Peyer's patch (tissue), 4 donors: ENCODE measurements around the gene HRH2. TPM values are rescaled to one million over a fixed set of nuclear protein-coding genes. Genes with fewer than 3 reads are reported as not detected.

ENCODE experiments used
- DNase-seq, 3 donors: peaks; one replicate each; pipeline ENCODE4 v3.0.0-alpha.2; 2017 to 2019
- H3K27ac ChIP-seq, 4 donors: fragments of 200-600 bp; sonication (generic); one replicate each; pipeline ENCODE4 v1.5.1; 2016 to 2019
- H3K27me3 ChIP-seq, 2 donors: fragments of 200-600 bp; sonication (generic); one replicate each; pipeline ENCODE4 v1.5.1; 2019
- H3K36me3 ChIP-seq, 3 donors: fragments of 200-600 bp; sonication (generic); one replicate each; pipeline ENCODE4 v1.5.1; 2016 to 2019
- H3K4me1 ChIP-seq, 4 donors: fragments of 200-600 bp; sonication (generic); one replicate each; pipeline ENCODE4 v1.5.1; 2016 to 2019
- H3K4me3 ChIP-seq, 4 donors: fragments of 200-600 bp; sonication (generic); 1 replicate in 3 of 4; 2 replicates in 1 of 4; pipeline ENCODE4 v1.5.1; 2016 to 2019; ENCODE audit warnings: mild to moderate bottlenecking in 1 of 4
- H3K9me3 ChIP-seq, 4 donors: fragments of 200-600 bp; sonication (generic); one replicate each; pipeline ENCODE4 v1.5.1; 2016 to 2019; ENCODE audit warnings: mild to moderate bottlenecking in 1 of 4
- POLR2A ChIP-seq, 2 donors: fragments of 450-650 bp; IDR thresholded peaks; one replicate each; pipeline ENCODE4 v1.5.1; 2017; ENCODE audit warnings: antibody characterized with exemption in 2 of 2, mild to moderate bottlenecking in 2 of 2, moderate library complexity in 2 of 2
- total RNA-seq, 4 donors: library from RNA; depleted of rRNA; stranded (reverse); fragments of >200 nt; gene quantifications; one replicate each; pipeline ENCODE4 v1.1.0, GENCODE V29; 2016
- TF ChIP-seq, protein P1 (sequence below), 6 experiments: fragments of 450-650 bp in 4 of 6; fragments of 200-600 bp in 2 of 6; sonication (generic) in 1 of 6; IDR thresholded peaks; one replicate each; pipeline ENCODE4 v1.5.1; 2017 to 2019; ENCODE audit warnings: antibody characterized with exemption in 6 of 6, mild to moderate bottlenecking in 3 of 6, moderate library complexity in 1 of 6

Gene HRH2
- total RNA-seq, 4 donors from 2014 or later, result 0.83 to 8.6 (median 2.2) TPM

DNA sequence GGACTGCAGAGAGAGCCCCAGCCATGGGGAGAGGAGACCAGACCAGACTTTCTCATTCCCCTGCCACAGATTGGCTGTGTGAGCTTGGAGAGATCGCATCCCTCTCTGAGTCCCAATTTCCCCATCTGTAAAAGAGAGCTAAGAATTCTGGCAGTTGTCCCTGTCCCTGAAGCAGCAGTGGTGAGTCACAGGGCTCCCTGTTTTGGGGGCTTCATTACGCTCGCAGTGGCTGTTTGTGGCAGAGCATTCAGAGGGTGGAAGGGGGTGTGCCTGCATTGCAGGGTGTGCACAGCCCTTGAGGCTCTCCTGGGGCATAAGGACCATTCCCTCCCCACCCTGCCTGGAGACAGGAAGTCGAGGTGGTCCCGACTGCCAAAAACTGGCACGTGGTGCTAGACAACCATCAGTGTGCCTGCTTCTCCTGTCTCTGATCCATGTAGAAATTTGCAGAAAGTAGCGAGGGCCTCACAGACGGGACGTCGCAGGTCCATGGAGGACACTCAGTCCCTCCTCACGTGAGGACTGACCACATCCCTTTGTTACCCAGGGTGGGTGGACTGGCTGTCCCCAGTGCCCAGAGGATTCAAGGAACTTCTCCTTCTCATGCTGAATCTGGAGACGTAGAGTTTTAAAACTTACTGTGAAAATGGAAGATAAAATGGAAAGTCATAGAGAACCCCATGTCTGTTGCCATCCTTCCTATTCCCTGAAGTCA, 35.3 kb downstream of the HRH2 start:
- H3K9me3 ChIP-seq, result no peaks in the 10 kb centered on the region
- H3K36me3 ChIP-seq, result no peaks in the 10 kb centered on the region
- no peaks in the 10 kb centered on the region for H3K27me3 ChIP-seq
- peak in 1 of 3 donors; percentile 20 for DNase-seq
- peak overlapping the region in 2 of 4 donors; percentile 21 to 23 for H3K27ac ChIP-seq
- no peak for TF ChIP-seq POLR2A (IDR thresholded peaks at IDR 0.05)
- TF ChIP-seq, protein P1, sequence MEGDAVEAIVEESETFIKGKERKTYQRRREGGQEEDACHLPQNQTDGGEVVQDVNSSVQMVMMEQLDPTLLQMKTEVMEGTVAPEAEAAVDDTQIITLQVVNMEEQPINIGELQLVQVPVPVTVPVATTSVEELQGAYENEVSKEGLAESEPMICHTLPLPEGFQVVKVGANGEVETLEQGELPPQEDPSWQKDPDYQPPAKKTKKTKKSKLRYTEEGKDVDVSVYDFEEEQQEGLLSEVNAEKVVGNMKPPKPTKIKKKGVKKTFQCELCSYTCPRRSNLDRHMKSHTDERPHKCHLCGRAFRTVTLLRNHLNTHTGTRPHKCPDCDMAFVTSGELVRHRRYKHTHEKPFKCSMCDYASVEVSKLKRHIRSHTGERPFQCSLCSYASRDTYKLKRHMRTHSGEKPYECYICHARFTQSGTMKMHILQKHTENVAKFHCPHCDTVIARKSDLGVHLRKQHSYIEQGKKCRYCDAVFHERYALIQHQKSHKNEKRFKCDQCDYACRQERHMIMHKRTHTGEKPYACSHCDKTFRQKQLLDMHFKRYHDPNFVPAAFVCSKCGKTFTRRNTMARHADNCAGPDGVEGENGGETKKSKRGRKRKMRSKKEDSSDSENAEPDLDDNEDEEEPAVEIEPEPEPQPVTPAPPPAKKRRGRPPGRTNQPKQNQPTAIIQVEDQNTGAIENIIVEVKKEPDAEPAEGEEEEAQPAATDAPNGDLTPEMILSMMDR (IDR thresholded peaks at IDR 0.05), result no peak
- H3K4me1 ChIP-seq, result peaks cover 0 to 4% (median 0%) of the 10 kb centered on the region in 4 donors
- no peak overlapping the region for H3K4me3 ChIP-seq

DNA sequence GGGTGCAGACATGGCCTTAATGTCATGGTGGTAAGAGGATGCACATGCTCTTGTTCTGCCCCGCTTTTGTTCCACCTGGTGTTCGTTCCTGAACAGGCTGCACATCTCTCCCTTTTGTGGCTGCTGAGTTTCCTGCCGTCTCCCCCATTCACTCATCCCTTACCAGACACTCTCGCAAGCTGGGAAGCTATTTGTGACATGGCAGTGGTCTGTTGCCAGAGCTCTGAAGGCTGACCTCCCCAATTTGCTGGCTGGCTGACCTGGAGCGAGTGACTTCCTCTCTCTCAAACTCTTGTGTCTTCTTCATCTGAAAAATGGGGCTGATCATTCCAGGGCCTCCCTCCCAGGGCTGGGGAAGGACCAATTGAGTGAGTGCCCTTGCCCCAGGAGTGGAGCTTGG, 35.9 kb downstream of the HRH2 start:
- H3K9me3 ChIP-seq, result no peaks in the 10 kb centered on the region
- H3K36me3 ChIP-seq, result no peaks in the 10 kb centered on the region
- no peak for TF ChIP-seq POLR2A (IDR thresholded peaks at IDR 0.05)
- TF ChIP-seq, protein P1 (IDR thresholded peaks at IDR 0.05), result no peak
- DNase-seq, result peak in 1 of 3 donors; percentile 36
- no peak overlapping the region for H3K4me3 ChIP-seq
- peak overlapping the region in 1 of 4 donors; percentile 23 for H3K27ac ChIP-seq
- H3K4me1 ChIP-seq, result peaks cover 0 to 4% (median 0%) of the 10 kb centered on the region in 4 donors
- H3K27me3 ChIP-seq, result no peaks in the 10 kb centered on the region

DNA sequence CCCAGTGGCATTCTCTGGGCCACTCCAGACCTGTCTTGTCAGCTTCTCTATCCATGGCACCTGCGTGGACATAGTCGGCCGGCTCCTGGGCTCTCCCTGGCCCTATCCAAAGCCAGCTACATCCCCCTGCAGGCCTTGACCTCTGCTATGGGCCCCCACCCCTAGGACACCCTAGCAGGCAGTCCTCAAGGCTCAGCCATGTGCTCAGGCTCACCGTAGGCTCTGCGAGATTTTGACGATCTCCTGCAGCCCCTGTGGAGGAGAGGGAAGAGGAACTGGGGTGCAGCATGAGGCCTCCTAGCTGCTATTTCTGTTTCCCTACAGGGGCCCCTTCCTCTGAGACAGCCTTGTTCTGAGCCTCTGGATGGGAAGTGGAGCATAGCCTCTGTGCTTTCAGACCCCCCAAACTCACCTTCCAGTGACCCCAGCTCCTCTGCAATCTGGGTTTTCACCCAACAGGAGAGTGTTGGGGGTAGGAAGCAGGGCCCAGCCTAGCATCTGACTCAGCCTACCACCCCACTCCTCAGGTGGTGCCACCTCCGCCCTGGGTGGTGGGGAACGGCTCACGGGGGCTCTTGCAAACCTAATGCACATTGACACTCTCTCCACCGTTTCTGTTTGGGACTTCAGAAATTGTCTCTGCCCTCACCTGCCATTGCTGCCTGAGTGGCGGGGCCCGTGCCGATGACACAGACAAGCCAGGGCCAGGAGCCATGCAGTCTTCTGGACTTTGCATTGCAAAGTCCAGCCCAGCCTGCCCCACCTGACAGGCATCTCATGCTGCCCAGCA, 36.7 kb downstream of the HRH2 start:
- peak overlapping the region in 2 of 4 donors; percentile 23 to 69 for H3K27ac ChIP-seq
- H3K4me3 ChIP-seq, result no peak overlapping the region
- no peaks in the 10 kb centered on the region for H3K36me3 ChIP-seq
- DNase-seq, result peak in 2 of 3 donors; percentile 44 to 65
- peaks cover 0 to 4% (median 0%) of the 10 kb centered on the region in 4 donors for H3K4me1 ChIP-seq
- no peaks in the 10 kb centered on the region for H3K9me3 ChIP-seq
- no peak for TF ChIP-seq POLR2A (IDR thresholded peaks at IDR 0.05)
- TF ChIP-seq, protein P1 (IDR thresholded peaks at IDR 0.05), result no peak
- H3K27me3 ChIP-seq, result no peaks in the 10 kb centered on the region

DNA sequence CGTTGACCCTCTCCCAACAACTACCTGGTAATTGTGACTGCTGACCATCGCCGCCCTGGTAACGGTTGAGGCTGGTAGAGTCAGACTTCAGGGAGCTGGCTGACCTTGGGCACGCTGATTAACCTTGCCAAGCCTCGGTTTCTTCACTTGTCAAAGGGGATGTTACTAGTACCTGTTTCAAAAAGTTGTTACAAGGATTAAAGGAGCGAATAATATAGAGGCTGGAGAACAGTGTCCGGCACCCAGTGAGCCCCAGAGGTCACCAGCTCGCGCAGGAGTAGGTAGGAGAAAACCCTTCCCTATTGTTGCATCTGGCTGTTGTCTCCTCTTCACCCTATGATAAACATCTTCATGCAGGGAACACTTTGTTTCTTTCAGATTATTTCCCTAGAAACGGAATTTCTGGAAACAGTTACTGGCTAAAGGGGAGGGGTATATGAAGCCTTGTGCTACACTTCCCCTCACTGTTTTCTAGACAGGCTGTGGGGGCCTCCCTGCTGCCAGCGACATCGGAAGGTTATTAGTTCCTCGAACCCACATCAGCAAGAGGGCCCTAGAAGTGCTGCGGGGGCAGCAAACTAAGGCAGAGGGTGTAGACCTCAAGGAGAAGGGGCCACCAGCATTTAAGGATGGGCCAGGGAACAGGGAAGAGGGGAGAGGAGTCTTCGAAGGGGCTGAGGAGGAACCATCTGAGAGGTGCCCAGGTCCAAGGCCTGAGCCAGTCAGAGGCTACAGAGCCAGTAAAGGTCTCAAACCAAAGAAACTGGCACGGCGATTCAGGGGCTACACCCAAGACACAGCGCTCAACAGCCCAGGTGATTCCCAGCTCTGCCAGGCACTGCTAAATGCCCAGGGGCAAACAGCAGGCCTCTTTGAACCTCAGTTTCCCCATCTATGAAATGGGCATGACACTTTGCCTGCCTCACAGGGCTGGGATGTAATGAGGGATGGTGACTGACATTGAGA, 37.6 kb downstream of the HRH2 start:
- Histone ChIP-seq H3K4me1 (peaks cover 0 to 4% (median 0%) of the 10 kb centered on the region in 4 donors), H3K27ac (peak overlapping the region in 2 of 4 donors; percentile 23 to 73), H3K9me3 (no peaks in the 10 kb centered on the region), H3K36me3 (no peaks in the 10 kb centered on the region), H3K4me3 (no peak overlapping the region), H3K27me3 (no peaks in the 10 kb centered on the region)
- no peak for TF ChIP-seq POLR2A (IDR thresholded peaks at IDR 0.05)
- TF ChIP-seq, protein P1 (IDR thresholded peaks at IDR 0.05), result no peak
- DNase-seq, result peak in 1 of 3 donors; percentile 38
